CD14-positive monocyte (primary cell): ENCODE measurements around the gene PRKCA. TPM values are rescaled to one million over a fixed set of nuclear protein-coding genes. Genes with fewer than 3 reads are reported as not detected.

Experiments used
- DNase-seq, 3 donors: peaks; one replicate each; pipeline ENCODE4 v3.0.0-alpha.2; 2011 to 2022
- H2AFZ ChIP-seq: 2 replicates; pipeline ENCODE4 v1.6.0; 2012; ENCODE audit warnings: mild to moderate bottlenecking, low read depth, low read length, inconsistent platforms; ENCODE audit not compliant: insufficient read depth, poor library complexity, severe bottlenecking
- H3K27ac ChIP-seq, 2 donors: 1 replicate in 1 of 2; 2 replicates in 1 of 2; pipeline ENCODE4 v1.5.1; 2012 to 2013; ENCODE audit warnings: low read length in 2 of 2, control low read depth in 1 of 2, inconsistent platforms in 1 of 2, low read depth in 1 of 2, mild to moderate bottlenecking in 1 of 2
- H3K27me3 ChIP-seq, 2 donors: one replicate each; pipeline versions ENCODE4 v1.6.0 to v1.6.1; 2011 to 2013; ENCODE audit warnings: low read length in 2 of 2; ENCODE audit not compliant: control insufficient read depth in 2 of 2, insufficient read depth in 2 of 2
- H3K36me3 ChIP-seq, 2 donors: replicated peaks in 1 of 2; 1 replicate in 1 of 2; 2 replicates in 1 of 2; pipeline versions ENCODE4 v1.5.1 to v1.6.1; 2012 to 2013; ENCODE audit warnings: low read length in 2 of 2, control low read depth in 1 of 2, inconsistent platforms in 1 of 2, mild to moderate bottlenecking in 1 of 2; ENCODE audit not compliant: insufficient read depth in 2 of 2, control insufficient read depth in 1 of 2
- H3K4me1 ChIP-seq, 2 donors: 1 replicate in 1 of 2; 2 replicates in 1 of 2; pipeline versions ENCODE4 v1.5.1 to v1.6.1; 2012 to 2013; ENCODE audit warnings: low read length in 2 of 2, control low read depth in 1 of 2, inconsistent platforms in 1 of 2, mild to moderate bottlenecking in 1 of 2, moderate library complexity in 1 of 2; ENCODE audit not compliant: insufficient read depth in 2 of 2, control insufficient read depth in 1 of 2
- H3K4me2 ChIP-seq: replicated peaks from 2 replicates; pipeline ENCODE3; 2012; ENCODE audit warnings: low read length, moderate library complexity, mild to moderate bottlenecking; ENCODE audit not compliant: poor library complexity, severe bottlenecking; ENCODE audit errors: extremely low read depth
- H3K4me3 ChIP-seq, 3 experiments: fragments of 200-600 bp in 1 of 3; sonication (generic) in 1 of 3; replicated peaks in 1 of 3; 1 replicate in 2 of 3; 2 replicates in 1 of 3; pipeline ENCODE4 v1.5.1; 2011 to 2013; ENCODE audit warnings: low read length in 3 of 3, mild to moderate bottlenecking in 3 of 3, control low read depth in 2 of 3, low read depth in 2 of 3, inconsistent platforms in 1 of 3, moderate library complexity in 1 of 3
- H3K79me2 ChIP-seq: 2 replicates; pipeline ENCODE4 v1.6.0; 2012; ENCODE audit warnings: mild to moderate bottlenecking, control low read depth, inconsistent platforms, low read length, moderate library complexity; ENCODE audit not compliant: insufficient read depth
- H3K9ac ChIP-seq: 2 replicates; pipeline ENCODE4 v1.6.0; 2017; ENCODE audit warnings: low read length, mild to moderate bottlenecking; ENCODE audit not compliant: insufficient read depth, poor library complexity, severe bottlenecking
- H3K9me3 ChIP-seq, 2 donors: replicated peaks in 1 of 2; 1 replicate in 1 of 2; 2 replicates in 1 of 2; pipeline versions ENCODE4 v1.5.1 to v1.6.1; 2012 to 2013; ENCODE audit warnings: low read length in 2 of 2, control low read depth in 1 of 2; ENCODE audit not compliant: control insufficient read depth in 1 of 2, insufficient read depth in 1 of 2
- H4K20me1 ChIP-seq: 2 replicates; pipeline ENCODE4 v1.6.0; 2012; ENCODE audit warnings: mild to moderate bottlenecking, low read length, control low read depth, moderate library complexity; ENCODE audit not compliant: insufficient read depth
- H3K27ac Mint-ChIP-seq, 7 donors: one replicate each; pipeline ENCODE4 v1.8.0; 2020; ENCODE audit warnings: mild to moderate bottlenecking in 7 of 7, mixed read lengths in 7 of 7, moderate library complexity in 6 of 7, inconsistent platforms in 2 of 7
- H3K27me3 Mint-ChIP-seq, 3 donors: one replicate each; pipeline ENCODE4 v1.8.0; 2021 to 2022; ENCODE audit warnings: low read depth in 3 of 3, mild to moderate bottlenecking in 3 of 3, mixed read lengths in 3 of 3, moderate library complexity in 3 of 3, inconsistent platforms in 1 of 3
- H3K36me3 Mint-ChIP-seq, 2 donors: one replicate each; pipeline ENCODE4 v1.8.0; 2020; ENCODE audit warnings: mixed read lengths in 2 of 2, inconsistent platforms in 1 of 2, mild to moderate bottlenecking in 1 of 2
- H3K4me1 Mint-ChIP-seq: one replicate; pipeline ENCODE4 v1.8.0; 2020; ENCODE audit warnings: mild to moderate bottlenecking, mixed read lengths
- H3K4me3 Mint-ChIP-seq, 2 donors: one replicate each; pipeline ENCODE4 v1.8.0; 2020; ENCODE audit warnings: mild to moderate bottlenecking in 2 of 2, mixed read lengths in 2 of 2, moderate library complexity in 1 of 2
- H3K9me3 Mint-ChIP-seq, 7 donors: one replicate each; pipeline ENCODE4 v1.8.0; 2020 to 2022; ENCODE audit warnings: mixed read lengths in 7 of 7, mild to moderate bottlenecking in 6 of 7, moderate library complexity in 6 of 7, inconsistent platforms in 2 of 7
- CTCF ChIP-seq: fragments of 200-600 bp; IDR thresholded peaks from one replicate; pipeline ENCODE4 v1.8.0; 2022; ENCODE audit warnings: antibody characterized with exemption, mild to moderate bottlenecking
- WGBS: methylation state at CpG from one replicate; pipeline ENCODE4 v1.1.5; 2013; ENCODE audit warnings: missing lambda C conversion rate; ENCODE audit not compliant: insufficient coverage; 5-methylcytosine and 5-hydroxymethylcytosine counted together
- intact Hi-C, 2 donors: fragments of 100-400 bp; cut with micrococcal nuclease; formaldehyde crosslinking; loops; one replicate each; pipeline versions ENCODE4 v1.15.0 to v1.15.1; 2023
- polyA plus RNA-seq, 3 donors: library from polyadenylated mRNA; depleted of rRNA in 1 of 3; unstranded in 2 of 3; stranded (reverse) in 1 of 3; fragments of 300-500 nt in 2 of 3; fragments of >200 nt in 1 of 3; fragmentation: Illumina TruSeq in 2 of 3; gene quantifications; 1 replicate in 2 of 3; 2 replicates in 1 of 3; pipeline ENCODE4 v1.2.3, GENCODE V29; 2012 to 2021

PRKCA gene
- polyA plus RNA-seq, 3 donors: 0.22 to 7.1 (median 0.30) TPM

- Histone ChIP-seq H3K9ac (no peak overlapping the region), H3K4me2 (no peak overlapping the region), H3K9me3 (no peaks in the 10 kb centered on the region), H3K79me2 (no peaks in the 10 kb centered on the region), H3K36me3 (no peaks in the 10 kb centered on the region), H3K27me3 (no peaks in the 10 kb centered on the region), H2AFZ (no peak overlapping the region), H3K4me3 (no peak overlapping the region), H4K20me1 (no peaks in the 10 kb centered on the region), H3K27ac (no peak overlapping the region), H3K4me1 (peaks cover 10 to 14% of the 10 kb centered on the region in 2 donors)
- Mint-ChIP-seq H3K36me3 (peaks cover 7 to 11% of the 10 kb centered on the region in 2 donors), H3K4me3 (no peak overlapping the region), H3K27ac (peak overlapping the region in 3 of 7 donors; percentile 4 to 37 (median 17)), H3K27me3 (peaks cover 0 to 2% (median 0%) of the 10 kb centered on the region in 3 donors), H3K4me1 (peaks cover 18% of the 10 kb centered on the region), H3K9me3 (peaks cover 0 to 5% (median 4%) of the 10 kb centered on the region in 7 donors)
- no peak for TF ChIP-seq CTCF
- no peak for DNase-seq
- WGBS: 86% methylated on average over 1 of the region's 5 CpGs
- intact Hi-C loops: no loop called here
Observed at GRCh38 chr17:66480243-66480642, 177.8 kb downstream of the PRKCA start.

- Mint-ChIP-seq H3K4me3 (no peak overlapping the region), H3K4me1 (peaks cover 23% of the 10 kb centered on the region), H3K36me3 (peaks cover 8 to 10% of the 10 kb centered on the region in 2 donors), H3K27ac (peak overlapping the region in 5 of 7 donors; percentile 31 to 87 (median 72)), H3K9me3 (peaks cover 0 to 5% (median 4%) of the 10 kb centered on the region in 7 donors), H3K27me3 (peaks cover 0 to 2% (median 0%) of the 10 kb centered on the region in 3 donors)
- TF ChIP-seq CTCF: no peak
- Histone ChIP-seq H4K20me1 (no peaks in the 10 kb centered on the region), H3K4me2 (no peak overlapping the region), H3K27me3 (no peaks in the 10 kb centered on the region), H3K36me3 (no peaks in the 10 kb centered on the region), H2AFZ (no peak overlapping the region), H3K9me3 (no peaks in the 10 kb centered on the region), H3K4me1 (peaks cover 16 to 19% of the 10 kb centered on the region in 2 donors), H3K27ac (peak overlapping the region in 1 of 2 donors; percentile 3), H3K9ac (no peak overlapping the region), H3K4me3 (no peak overlapping the region), H3K79me2 (no peaks in the 10 kb centered on the region)
- intact Hi-C loops: no loop called here
- 100% methylated on average over 4 of the region's 7 CpGs for WGBS
- DNase-seq: no peak
Observed at GRCh38 chr17:66480802-66481201, 178.4 kb downstream of the PRKCA start.
